Uterus (tissue), 4 donors: ENCODE results near the gene FGF19. TPM values are rescaled to one million over a fixed set of nuclear protein-coding genes. Genes with fewer than 3 reads are reported as not detected.

ENCODE experiments used
- DNase-seq, 2 donors: peaks; one replicate each; pipeline ENCODE4 v3.0.0-alpha.2; 2019 to 2020
- H3K27ac ChIP-seq, 2 donors: fragments of 200-600 bp; sonication (generic); 1 replicate in 1 of 2; 2 replicates in 1 of 2; pipeline ENCODE4 v1.5.1; 2016 to 2018
- H3K27me3 ChIP-seq, 2 donors: fragments of 200-600 bp; sonication (generic); one replicate each; pipeline ENCODE4 v1.5.1; 2018 to 2019; ENCODE audit warnings: control low read depth in 1 of 2
- H3K36me3 ChIP-seq, 2 donors: fragments of 200-600 bp; sonication (generic); one replicate each; pipeline ENCODE4 v1.5.1; 2019; ENCODE audit warnings: control low read depth in 1 of 2
- H3K4me1 ChIP-seq, 2 donors: fragments of 200-600 bp; sonication (generic); one replicate each; pipeline ENCODE4 v1.5.1; 2018 to 2019; ENCODE audit warnings: control low read depth in 1 of 2
- H3K4me3 ChIP-seq, 2 donors: fragments of 200-600 bp; sonication (generic); 1 replicate in 1 of 2; 2 replicates in 1 of 2; pipeline ENCODE4 v1.5.1; 2018 to 2019; ENCODE audit warnings: mild to moderate bottlenecking in 1 of 2
- H3K9me3 ChIP-seq, 2 donors: fragments of 200-600 bp; sonication (generic); one replicate each; pipeline ENCODE4 v1.5.1; 2019; ENCODE audit warnings: control low read depth in 1 of 2
- POLR2A ChIP-seq, 2 donors: fragments of 450-650 bp; IDR thresholded peaks; one replicate each; pipeline ENCODE4 v1.6.1; 2016; ENCODE audit warnings: antibody characterized with exemption in 2 of 2, mild to moderate bottlenecking in 1 of 2, moderate library complexity in 1 of 2
- intact Hi-C: fragments of 100-400 bp; cut with DNase I; formaldehyde crosslinking; loops from one replicate; pipeline ENCODE4 v1.15.1; 2023; ENCODE audit warnings: low total_unique reads
- total RNA-seq, 4 donors: library from RNA; depleted of rRNA in 3 of 4; stranded (reverse); fragments of >200 nt in 3 of 4; gene quantifications; one replicate each; pipeline versions ENCODE4 v1.1.0 to v1.2.4, GENCODE V29; 2014 to 2023
- TF ChIP-seq, protein P1 (sequence below), 4 experiments: fragments of 200-600 bp in 2 of 4; fragments of 450-650 bp in 2 of 4; sonication (generic) in 2 of 4; IDR thresholded peaks; one replicate each; pipeline ENCODE4 v1.5.1; 2016 to 2019; ENCODE audit warnings: antibody characterized with exemption in 4 of 4, mild to moderate bottlenecking in 2 of 4, moderate library complexity in 1 of 4
- donor health status: DM: yes; HTN: yes; CAD: no.

The FGF19 gene
- total RNA-seq, 4 donors from 2014 or later: 0.97 TPM; not detected in 3

GRCh38 chr11:69654001-69654659, 49.7 kb downstream of the FGF19 start:
- Histone ChIP-seq H3K4me3 (no peak overlapping the region), H3K9me3 (no peaks in the 10 kb centered on the region), H3K27ac (no peak overlapping the region), H3K36me3 (no peaks in the 10 kb centered on the region), H3K27me3 (no peaks in the 10 kb centered on the region), H3K4me1 (no peaks in the 10 kb centered on the region)
- intact Hi-C loops: no loop called here
- DNase-seq: no peak
- TF ChIP-seq, protein P1, sequence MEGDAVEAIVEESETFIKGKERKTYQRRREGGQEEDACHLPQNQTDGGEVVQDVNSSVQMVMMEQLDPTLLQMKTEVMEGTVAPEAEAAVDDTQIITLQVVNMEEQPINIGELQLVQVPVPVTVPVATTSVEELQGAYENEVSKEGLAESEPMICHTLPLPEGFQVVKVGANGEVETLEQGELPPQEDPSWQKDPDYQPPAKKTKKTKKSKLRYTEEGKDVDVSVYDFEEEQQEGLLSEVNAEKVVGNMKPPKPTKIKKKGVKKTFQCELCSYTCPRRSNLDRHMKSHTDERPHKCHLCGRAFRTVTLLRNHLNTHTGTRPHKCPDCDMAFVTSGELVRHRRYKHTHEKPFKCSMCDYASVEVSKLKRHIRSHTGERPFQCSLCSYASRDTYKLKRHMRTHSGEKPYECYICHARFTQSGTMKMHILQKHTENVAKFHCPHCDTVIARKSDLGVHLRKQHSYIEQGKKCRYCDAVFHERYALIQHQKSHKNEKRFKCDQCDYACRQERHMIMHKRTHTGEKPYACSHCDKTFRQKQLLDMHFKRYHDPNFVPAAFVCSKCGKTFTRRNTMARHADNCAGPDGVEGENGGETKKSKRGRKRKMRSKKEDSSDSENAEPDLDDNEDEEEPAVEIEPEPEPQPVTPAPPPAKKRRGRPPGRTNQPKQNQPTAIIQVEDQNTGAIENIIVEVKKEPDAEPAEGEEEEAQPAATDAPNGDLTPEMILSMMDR (IDR thresholded peaks at IDR 0.05): no peak
- no peak for TF ChIP-seq POLR2A (IDR thresholded peaks at IDR 0.05)

DNA sequence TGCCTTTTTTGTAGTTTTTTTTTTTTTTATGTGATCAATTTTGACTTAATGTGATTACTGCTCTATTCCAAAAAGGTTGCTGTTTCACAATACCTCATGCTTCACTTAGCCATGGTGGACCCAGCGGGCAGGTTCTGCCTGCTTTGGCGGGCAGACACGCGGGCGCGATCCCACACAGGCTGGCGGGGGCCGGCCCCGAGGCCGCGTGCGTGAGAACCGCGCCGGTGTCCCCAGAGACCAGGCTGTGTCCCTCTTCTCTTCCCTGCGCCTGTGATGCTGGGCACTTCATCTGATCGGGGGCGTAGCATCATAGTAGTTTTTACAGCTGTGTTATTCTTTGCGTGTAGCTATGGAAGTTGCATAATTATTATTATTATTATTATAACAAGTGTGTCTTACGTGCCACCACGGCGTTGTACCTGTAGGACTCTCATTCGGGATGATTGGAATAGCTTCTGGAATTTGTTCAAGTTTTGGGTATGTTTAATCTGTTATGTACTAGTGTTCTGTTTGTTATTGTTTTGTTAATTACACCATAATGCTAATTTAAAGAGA, 50.3 kb downstream of the FGF19 start:
- H3K9me3 ChIP-seq: no peaks in the 10 kb centered on the region
- no peak overlapping the region for H3K4me3 ChIP-seq
- no peaks in the 10 kb centered on the region for H3K27me3 ChIP-seq
- no peaks in the 10 kb centered on the region for H3K4me1 ChIP-seq
- no peak for DNase-seq
- intact Hi-C loops: no loop called here
- no peak overlapping the region for H3K27ac ChIP-seq
- H3K36me3 ChIP-seq: no peaks in the 10 kb centered on the region
- TF ChIP-seq, protein P1 (IDR thresholded peaks at IDR 0.05): no peak

DNA sequence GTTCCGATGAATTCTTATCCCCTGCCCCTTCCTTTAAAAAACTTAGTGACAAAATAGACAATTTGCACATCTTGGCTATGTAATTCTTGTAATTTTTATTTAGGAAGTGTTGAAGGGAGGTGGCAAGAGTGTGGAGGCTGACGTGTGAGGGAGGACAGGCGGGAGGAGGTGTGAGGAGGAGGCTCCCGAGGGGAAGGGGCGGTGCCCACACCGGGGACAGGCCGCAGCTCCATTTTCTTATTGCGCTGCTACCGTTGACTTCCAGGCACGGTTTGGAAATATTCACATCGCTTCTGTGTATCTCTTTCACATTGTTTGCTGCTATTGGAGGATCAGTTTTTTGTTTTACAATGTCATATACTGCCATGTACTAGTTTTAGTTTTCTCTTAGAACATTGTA, 50.8 kb downstream of the FGF19 start:
- H3K4me3 ChIP-seq: no peak overlapping the region
- H3K4me1 ChIP-seq: no peaks in the 10 kb centered on the region
- H3K27ac ChIP-seq: no peak overlapping the region
- no peaks in the 10 kb centered on the region for H3K36me3 ChIP-seq
- no peaks in the 10 kb centered on the region for H3K27me3 ChIP-seq
- no peak for TF ChIP-seq POLR2A (IDR thresholded peaks at IDR 0.05)
- TF ChIP-seq, protein P1 (IDR thresholded peaks at IDR 0.05): no peak
- intact Hi-C loops: no loop called here
- no peaks in the 10 kb centered on the region for H3K9me3 ChIP-seq
- DNase-seq: no peak

DNA sequence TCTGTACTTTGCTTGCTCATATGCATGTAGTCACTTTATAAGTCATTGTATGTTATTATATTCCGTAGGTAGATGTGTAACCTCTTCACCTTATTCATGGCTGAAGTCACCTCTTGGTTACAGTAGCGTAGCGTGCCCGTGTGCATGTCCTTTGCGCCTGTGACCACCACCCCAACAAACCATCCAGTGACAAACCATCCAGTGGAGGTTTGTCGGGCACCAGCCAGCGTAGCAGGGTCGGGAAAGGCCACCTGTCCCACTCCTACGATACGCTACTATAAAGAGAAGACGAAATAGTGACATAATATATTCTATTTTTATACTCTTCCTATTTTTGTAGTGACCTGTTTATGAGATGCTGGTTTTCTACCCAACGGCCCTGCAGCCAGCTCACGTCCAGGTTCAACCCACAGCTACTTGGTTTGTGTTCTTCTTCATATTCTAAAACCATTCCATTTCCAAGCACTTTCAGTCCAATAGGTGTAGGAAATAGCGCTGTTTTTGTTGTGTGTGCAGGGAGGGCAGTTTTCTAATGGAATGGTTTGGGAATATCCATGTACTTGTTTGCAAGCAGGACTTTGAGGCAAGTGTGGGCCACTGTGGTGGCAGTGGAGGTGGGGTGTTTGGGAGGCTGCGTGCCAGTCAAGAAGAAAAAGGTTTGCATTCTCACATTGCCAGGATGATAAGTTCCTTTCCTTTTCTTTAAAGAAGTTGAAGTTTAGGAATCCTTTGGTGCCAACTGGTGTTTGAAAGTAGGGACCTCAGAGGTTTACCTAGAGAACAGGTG, 51.8 kb downstream of the FGF19 start:
- no peak overlapping the region for H3K27ac ChIP-seq
- H3K36me3 ChIP-seq: no peaks in the 10 kb centered on the region
- H3K9me3 ChIP-seq: no peaks in the 10 kb centered on the region
- no peak for DNase-seq
- intact Hi-C loops: no loop called here
- H3K27me3 ChIP-seq: no peaks in the 10 kb centered on the region
- no peaks in the 10 kb centered on the region for H3K4me1 ChIP-seq
- H3K4me3 ChIP-seq: no peak overlapping the region
- TF ChIP-seq POLR2A (IDR thresholded peaks at IDR 0.05): no peak
- TF ChIP-seq, protein P1 (IDR thresholded peaks at IDR 0.05): no peak

DNA sequence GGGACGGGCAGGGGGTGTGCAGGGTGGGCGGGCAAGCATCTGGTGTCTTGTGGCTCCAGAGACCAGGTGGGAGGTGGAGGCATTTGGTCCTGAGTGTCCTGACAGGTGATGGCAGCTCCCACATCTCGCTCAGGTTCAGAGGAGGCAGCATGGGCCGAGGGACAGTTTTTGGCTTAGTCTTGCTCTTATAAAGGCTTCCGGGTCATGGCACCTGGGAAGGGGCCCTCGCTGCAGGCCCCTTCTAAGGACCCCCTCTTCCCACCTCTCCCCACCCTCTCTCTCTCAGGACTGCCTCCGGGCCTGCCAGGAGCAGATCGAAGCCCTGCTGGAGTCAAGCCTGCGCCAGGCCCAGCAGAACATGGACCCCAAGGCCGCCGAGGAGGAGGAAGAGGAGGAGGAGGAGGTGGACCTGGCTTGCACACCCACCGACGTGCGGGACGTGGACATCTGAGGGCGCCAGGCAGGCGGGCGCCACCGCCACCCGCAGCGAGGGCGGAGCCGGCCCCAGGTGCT, 52.9 kb downstream of the FGF19 start:
- Histone ChIP-seq H3K27me3 (no peaks in the 10 kb centered on the region), H3K36me3 (no peaks in the 10 kb centered on the region), H3K4me3 (no peak overlapping the region), H3K9me3 (no peaks in the 10 kb centered on the region), H3K4me1 (no peaks in the 10 kb centered on the region), H3K27ac (no peak overlapping the region)
- TF ChIP-seq POLR2A (IDR thresholded peaks at IDR 0.05): no peak
- TF ChIP-seq, protein P1 (IDR thresholded peaks at IDR 0.05): no peak
- no peak for DNase-seq
- intact Hi-C loops: no loop called here
